ENCODE results near the gene FBXW12. TPM values are rescaled to one million over a fixed set of nuclear protein-coding genes. Genes with fewer than 3 reads are reported as not detected.

FBXW12 gene
- total and polyA plus RNA-seq, 2 of the 8 experiments (the other 6 are each of a cell fraction or from before 2014, with no cell fraction given), result 0.35 to 0.85 TPM

- no peak for TF ChIP-seq PHF8 (conservative IDR thresholded peaks at IDR 0.05; ENCODE audit: low read depth, low read length)
- TF ChIP-seq TAF1 (IDR thresholded peaks at IDR 0.05; ENCODE audit: low read depth, low read length), result no peak
- 0 out of 2 replicates have a peak, but pooled peaks have one; percentile 6 for TF ChIP-seq POU5F1 (IDR thresholded peaks at IDR 0.05; ENCODE audit: low read depth, low read length)
- peak; percentile 55 for TF ChIP-seq TAF7 (optimal IDR thresholded peaks at IDR 0.05; ENCODE audit: borderline replicate concordance, low read depth, low read length)
- no peak for TF ChIP-seq KDM5A (IDR thresholded peaks at IDR 0.05; ENCODE audit: low read length)
- TF ChIP-seq TEAD4 (IDR thresholded peaks at IDR 0.05; ENCODE audit: low read depth, low read length), result no peak
- TF ChIP-seq CHD7 (IDR thresholded peaks at IDR 0.05; ENCODE audit: insufficient replicate concordance, low read length), result no peak
- peak in 2 of 3 experiments; percentile 100; a peak in 3 of 4 replicates for TF ChIP-seq CTCF (IDR thresholded peaks at IDR 0.05; ENCODE audit: control extremely low read depth in 1 of 3, insufficient read depth in 1 of 3, low read depth in 1 of 3, low read length in 3 of 3)
Observed at GRCh38 chr3:48435774-48436476, 63.9 kb downstream of the FBXW12 start (continued).

All from H1 (cell line).